HG03139 (cell line): ENCODE data around the gene SNU13.
"Not testable (repeated sequence)": the region's sequence is repeated elsewhere in the genome, so short reads cannot be mapped to it uniquely, and the experiment has no call there.

Experiments
- ATAC-seq: cut with Tn5 transposase; IDR thresholded peaks from one replicate; pipeline ENCODE4 v1.9.1; 2021; ENCODE audit not compliant: unreplicated experiment

SNU13 gene

DNA sequence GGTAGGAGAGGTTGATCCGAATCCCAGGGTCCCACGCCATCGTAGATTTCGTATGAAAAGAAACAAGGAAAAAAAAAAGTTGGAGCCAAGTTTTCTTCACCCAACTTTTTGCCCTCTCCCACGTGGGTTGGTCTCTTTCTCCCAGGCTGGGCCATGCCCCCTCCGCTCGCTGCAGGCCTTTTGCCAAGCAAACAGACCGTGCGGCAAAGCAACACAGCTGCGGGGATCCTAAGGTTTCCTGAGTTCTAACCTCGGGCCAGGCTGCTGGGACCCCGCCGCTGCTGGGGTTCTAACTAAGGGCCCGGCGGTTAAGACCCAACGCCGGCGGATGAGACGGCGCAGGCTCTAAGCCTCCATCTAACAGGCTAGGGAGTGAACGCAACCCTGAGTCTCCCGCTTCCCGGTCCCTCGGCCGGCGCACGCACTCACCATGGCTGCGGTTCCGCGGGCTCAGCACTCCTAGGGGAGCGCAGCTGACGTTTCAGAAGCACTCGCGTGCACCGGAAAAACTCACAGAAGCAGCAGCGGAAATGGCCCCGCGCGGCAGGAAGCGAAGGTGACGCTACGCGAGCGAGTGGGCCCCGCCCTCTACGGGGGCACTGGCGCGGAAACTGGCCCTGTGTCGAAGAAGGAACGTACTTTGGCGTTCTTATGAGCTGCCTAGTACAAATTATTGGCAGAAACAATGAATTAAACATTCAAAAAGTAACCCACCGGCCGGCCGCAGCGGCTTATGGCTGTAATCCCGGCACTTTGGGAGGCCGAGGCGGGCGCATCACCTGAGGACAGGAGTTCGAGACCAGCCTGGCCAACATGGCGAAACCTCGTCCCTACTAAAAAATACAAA lies at the start of gene SNU13:
SNU13 (minus strand) TSS at position 503 of the 847 bp plus-strand sequence; CDS start at position 432, 71 bp downstream.
- peak; percentile 75 for ATAC-seq

- not testable (repeated sequence) for ATAC-seq
Measured at GRCh38 chr22:41733241-41733640, 44.6 kb upstream of the SNU13 start.

- no peak for ATAC-seq
Measured at GRCh38 chr22:41732096-41732772, 43.6 kb upstream of the SNU13 start.

GRCh38 chr22:41731609-41732008 lies 42.9 kb upstream of the SNU13 start:
- ATAC-seq: no peak

DNA sequence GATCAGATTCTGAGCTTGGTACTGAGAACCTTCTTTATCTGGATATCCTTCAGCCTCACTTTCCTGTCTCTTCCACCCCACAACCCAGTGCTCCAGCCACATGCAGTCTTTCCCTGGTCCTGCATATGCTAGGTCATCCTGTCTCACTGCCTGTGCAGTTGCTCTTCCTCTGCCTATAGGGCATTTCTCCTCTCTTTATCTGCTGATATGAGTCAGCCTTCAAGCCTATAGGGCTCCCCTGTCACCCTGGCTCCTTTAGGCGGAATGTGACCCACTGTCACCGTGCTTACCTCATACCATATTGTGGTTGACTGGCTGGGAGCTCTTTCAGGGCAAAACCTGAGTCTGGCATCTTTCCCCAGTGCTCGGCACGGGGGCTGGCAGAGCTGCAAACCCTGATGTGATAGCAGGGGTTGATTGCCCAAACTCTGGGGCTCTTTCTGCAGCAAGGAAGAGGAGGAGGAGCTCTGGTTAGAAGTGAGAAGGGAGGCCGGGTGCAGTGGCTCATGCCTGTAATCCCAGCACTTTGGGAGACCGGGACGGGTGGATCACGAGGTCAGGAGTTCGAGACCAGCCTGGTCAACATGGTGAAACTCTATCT lies 36.9 kb upstream of the SNU13 start:
- ATAC-seq: no peak

GRCh38 chr22:41722496-41722895 lies 33.8 kb upstream of the SNU13 start:
- ATAC-seq: no peak

- no peak for ATAC-seq
Measured at GRCh38 chr22:41713004-41713403, 24.3 kb upstream of the SNU13 start.

- ATAC-seq: no peak
Measured at GRCh38 chr22:41709341-41709740, 20.7 kb upstream of the SNU13 start.

DNA sequence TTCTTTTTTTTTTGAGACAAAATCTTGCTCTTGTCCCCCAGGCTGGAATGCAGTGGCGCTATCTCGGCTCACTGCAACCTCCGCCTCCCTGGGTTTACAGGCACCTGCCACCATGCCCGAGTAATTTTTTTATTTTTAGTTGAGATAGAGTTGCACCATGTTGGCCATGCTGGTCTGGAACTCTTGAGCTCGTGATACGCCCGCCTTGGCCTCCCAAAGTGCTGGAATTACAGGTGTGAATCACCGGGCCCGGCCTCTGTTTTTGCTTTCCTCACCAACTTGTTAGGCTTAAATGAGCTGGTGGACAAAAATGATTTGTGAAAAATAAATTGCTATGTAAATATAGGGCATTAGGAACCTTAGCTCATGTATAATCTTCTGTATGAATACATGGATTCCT lies 14.1 kb upstream of the SNU13 start:
- ATAC-seq: no peak

GRCh38 chr22:41700108-41700364 lies 11.4 kb upstream of the SNU13 start:
- no peak for ATAC-seq

- ATAC-seq: no peak
Measured at GRCh38 chr22:41699264-41700107, 10.8 kb upstream of the SNU13 start, which contains the start of gene MEI1. MEI1 (plus strand) TSS chr22:41699503; CDS start chr22:41699539, 36 bp downstream.

- no peak for ATAC-seq
Measured at GRCh38 chr22:41697126-41697775, 8.6 kb upstream of the SNU13 start.

GRCh38 chr22:41696703-41697102 lies 8.0 kb upstream of the SNU13 start:
- ATAC-seq: no peak

DNA sequence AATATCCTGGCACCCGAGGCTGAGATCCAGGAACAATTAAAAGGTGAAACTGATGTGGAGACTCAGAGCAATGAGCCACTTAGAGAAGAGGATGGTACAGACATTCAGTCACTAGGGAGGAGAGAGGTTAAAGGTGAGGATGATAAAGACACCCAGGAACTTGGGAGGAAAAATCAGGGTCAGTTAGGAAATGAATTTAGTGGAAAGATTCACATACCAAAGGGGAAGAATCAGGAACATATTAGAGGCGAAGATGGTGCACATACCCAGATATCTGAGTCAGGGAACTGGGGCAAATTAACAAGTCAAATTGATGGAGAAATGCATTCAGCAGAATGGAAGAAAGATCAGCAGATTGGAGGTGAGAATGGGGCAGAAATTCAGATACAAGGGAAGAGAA lies 6.5 kb upstream of the SNU13 start:
- ATAC-seq: no peak

- no peak for ATAC-seq
Measured at GRCh38 chr22:41690476-41690875, 1.8 kb upstream of the SNU13 start.

DNA sequence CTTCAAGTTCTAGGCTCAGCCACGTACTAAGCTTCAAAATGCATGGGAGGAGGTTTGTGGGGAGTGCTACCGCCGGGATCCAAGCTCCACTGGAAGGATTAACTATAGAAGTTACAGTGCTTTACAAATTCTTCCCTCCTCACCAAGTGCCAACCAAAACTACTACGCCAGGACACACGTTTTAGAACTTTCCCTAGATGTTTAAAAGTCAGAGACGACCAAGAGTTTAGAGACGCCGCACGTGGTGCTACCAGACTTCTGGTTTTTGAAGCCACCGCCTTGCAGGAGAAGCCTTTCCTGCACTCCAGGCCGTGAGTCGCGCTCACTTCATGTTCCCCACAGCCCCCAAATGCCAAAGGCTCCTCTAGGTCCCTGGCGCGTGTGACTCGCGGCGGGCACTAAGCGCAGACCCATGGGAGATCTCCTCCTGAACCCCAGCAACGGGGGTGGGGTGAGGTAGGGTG lies 734 bp downstream of the SNU13 start:
- ATAC-seq: no peak

GRCh38 chr22:41686890-41687289 lies 1.8 kb downstream of the SNU13 start:
- ATAC-seq: not testable (repeated sequence)

DNA sequence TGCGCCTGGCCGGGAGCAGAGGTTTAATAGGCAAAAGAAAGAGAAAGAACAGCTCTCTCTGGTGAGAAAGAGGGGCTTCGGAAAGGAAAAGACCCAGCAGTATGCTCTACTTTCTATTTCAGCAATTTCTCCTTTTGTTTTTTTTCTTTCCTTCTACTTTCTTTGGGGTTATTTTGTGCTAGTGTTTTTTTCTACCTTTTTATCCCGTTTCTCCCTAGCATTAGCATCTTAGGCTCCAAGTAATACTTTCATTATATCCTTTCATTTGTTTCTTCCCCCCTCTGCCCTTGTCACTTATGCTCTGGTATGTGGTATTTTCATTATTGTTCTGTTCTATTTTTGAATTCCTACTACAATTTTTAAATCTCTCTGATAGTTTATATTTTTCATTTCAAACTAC lies 4.5 kb downstream of the SNU13 start:
- ATAC-seq: no peak

- ATAC-seq: no peak
Measured at GRCh38 chr22:41683616-41684015, 5.1 kb downstream of the SNU13 start.

DNA sequence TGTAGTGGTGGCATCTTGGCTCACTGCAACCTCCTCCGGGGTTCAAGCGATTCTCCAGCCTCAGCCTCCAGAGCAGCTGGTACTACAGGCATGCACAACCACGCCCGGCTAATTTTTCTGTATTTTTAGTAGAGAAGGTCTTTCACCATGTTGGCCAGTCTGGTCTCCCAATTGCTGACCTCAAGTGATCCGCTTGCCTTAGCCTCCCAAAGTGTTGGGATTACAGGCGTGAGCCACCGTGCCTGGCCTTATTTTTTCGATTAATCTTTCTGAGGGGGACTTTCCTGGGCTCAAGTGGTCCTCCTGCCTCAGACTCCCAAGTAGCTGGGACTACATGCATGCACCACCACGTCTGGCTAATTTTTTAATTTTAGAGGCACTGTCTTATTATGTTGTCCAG lies 5.6 kb downstream of the SNU13 start:
- ATAC-seq: no peak
